Measurements from ENCODE around the gene CYTH1.
"Not testable (repeated sequence)": the region's sequence is repeated elsewhere in the genome, so short reads cannot be mapped to it uniquely, and the experiment has no call there.

CYTH1 gene

GRCh38 chr17:78682363-78682762 lies 99.7 kb downstream of the CYTH1 start:
- no peak for DNase-seq

GRCh38 chr17:78680436-78680835 lies 101.6 kb downstream of the CYTH1 start:
- no peak for DNase-seq

GRCh38 chr17:78679495-78680395 lies 102.3 kb downstream of the CYTH1 start:
- DNase-seq, result no peak

- no peak for DNase-seq
These were observed 103.4 kb downstream of the CYTH1 start for GRCh38 chr17:78678711-78679110.

- no peak for DNase-seq
These were observed 103.9 kb downstream of the CYTH1 start for GRCh38 chr17:78678222-78678557.

GRCh38 chr17:78677303-78678221 lies 104.5 kb downstream of the CYTH1 start:
- DNase-seq, result no peak

- DNase-seq, result no peak
These were observed 105.4 kb downstream of the CYTH1 start for GRCh38 chr17:78676412-78677302.

GRCh38 chr17:78675836-78676235 lies 106.2 kb downstream of the CYTH1 start:
- no peak for DNase-seq

GRCh38 chr17:78675316-78675616 lies 106.8 kb downstream of the CYTH1 start:
- no peak for DNase-seq

GRCh38 chr17:78674595-78675315 lies 107.3 kb downstream of the CYTH1 start:
- no peak for DNase-seq

GRCh38 chr17:78674156-78674555 lies 107.9 kb downstream of the CYTH1 start:
- no peak for DNase-seq

- no peak for DNase-seq
These were observed 108.7 kb downstream of the CYTH1 start for GRCh38 chr17:78673395-78673794.

- no peak for DNase-seq
These were observed 109.2 kb downstream of the CYTH1 start for GRCh38 chr17:78672871-78673371.

- no peak for DNase-seq
These were observed 110.1 kb downstream of the CYTH1 start for GRCh38 chr17:78672005-78672404.

GRCh38 chr17:78671726-78672001 lies 110.4 kb downstream of the CYTH1 start:
- not testable (repeated sequence) for DNase-seq

GRCh38 chr17:78670850-78671725 lies 111.0 kb downstream of the CYTH1 start:
- DNase-seq, result no peak

GRCh38 chr17:78669975-78670518 lies 112.0 kb downstream of the CYTH1 start:
- no peak for DNase-seq

GRCh38 chr17:78669256-78669974 lies 112.7 kb downstream of the CYTH1 start:
- DNase-seq, result no peak

- DNase-seq, result no peak
These were observed 113.2 kb downstream of the CYTH1 start for GRCh38 chr17:78668847-78669246.

Data from NCI-H526 treated with DMSO at 0.1 percent for 48 hours (cell line).